Neuronal stem cell (in vitro differentiated cells): ENCODE results near the gene KCNQ1.

ENCODE experiments used
- DNase-seq: peaks from one replicate; pipeline ENCODE4 v3.0.0-alpha.2; 2013; ENCODE audit warnings: low spot score
- H2AFZ ChIP-seq: one replicate; pipeline ENCODE4 v1.6.1; 2013; ENCODE audit warnings: mild to moderate bottlenecking, low read length, inconsistent platforms
- H2AK5ac ChIP-seq: 2 replicates; pipeline ENCODE4 v1.6.1; 2013; ENCODE audit warnings: low read depth, mild to moderate bottlenecking, inconsistent platforms, low read length, moderate library complexity, mixed read lengths
- H2BK120ac ChIP-seq: 2 replicates; pipeline ENCODE4 v1.6.1; 2013; ENCODE audit warnings: low read depth, mild to moderate bottlenecking, inconsistent platforms, low read length, moderate library complexity, mixed read lengths
- H2BK12ac ChIP-seq: one replicate; pipeline ENCODE4 v1.6.1; 2013; ENCODE audit warnings: low read length, inconsistent platforms
- H2BK15ac ChIP-seq: 2 replicates; pipeline ENCODE4 v1.6.1; 2013; ENCODE audit warnings: mild to moderate bottlenecking, low read length, inconsistent platforms, mixed read lengths
- H2BK5ac ChIP-seq: one replicate; pipeline ENCODE4 v1.6.1; 2013; ENCODE audit warnings: inconsistent platforms, mild to moderate bottlenecking, low read length, moderate library complexity
- H3K14ac ChIP-seq: one replicate; pipeline ENCODE4 v1.6.1; 2013; ENCODE audit warnings: low read length, inconsistent platforms
- H3K18ac ChIP-seq: 2 replicates; pipeline ENCODE4 v1.6.1; 2013; ENCODE audit warnings: low read length, inconsistent platforms
- H3K23ac ChIP-seq: 2 replicates; pipeline ENCODE4 v1.6.1; 2013; ENCODE audit warnings: low read depth, mild to moderate bottlenecking, mixed read lengths, low read length, inconsistent platforms; ENCODE audit not compliant: poor library complexity
- H3K27ac ChIP-seq: replicated peaks from 3 replicates; pipeline ENCODE4 v1.5.1; 2013; ENCODE audit warnings: low read length, inconsistent platforms
- H3K27me3 ChIP-seq, 3 experiments: 2 replicates each; pipeline ENCODE4 v1.6.1; 2013; ENCODE audit warnings: low read length in 3 of 3, mild to moderate bottlenecking in 2 of 3, inconsistent platforms in 1 of 3, low read depth in 1 of 3, mixed read lengths in 1 of 3, moderate library complexity in 1 of 3; ENCODE audit not compliant: control insufficient read depth in 3 of 3, insufficient read depth in 3 of 3
- H3K36me3 ChIP-seq, 2 donors: replicated peaks in 1 of 2; 2 replicates each; pipeline ENCODE4 v1.6.1; 2013; ENCODE audit warnings: low read length in 2 of 2; ENCODE audit not compliant: control insufficient read depth in 2 of 2, insufficient read depth in 2 of 2
- H3K4ac ChIP-seq: 2 replicates; pipeline ENCODE4 v1.6.1; 2013; ENCODE audit warnings: inconsistent platforms, mild to moderate bottlenecking, low read length, moderate library complexity
- H3K4me1 ChIP-seq, 2 donors: 1 replicate in 1 of 2; 2 replicates in 1 of 2; pipeline ENCODE4 v1.6.1; 2013; ENCODE audit warnings: low read length in 2 of 2, low read depth in 1 of 2; ENCODE audit not compliant: control insufficient read depth in 2 of 2, insufficient read depth in 1 of 2
- H3K4me2 ChIP-seq: one replicate; pipeline ENCODE4 v1.6.1; 2013; ENCODE audit warnings: mild to moderate bottlenecking, low read length, inconsistent platforms; ENCODE audit not compliant: insufficient read depth, poor library complexity, severe bottlenecking
- H3K4me3 ChIP-seq, 2 donors: 2 replicates each; pipeline ENCODE4 v1.5.1; 2013; ENCODE audit warnings: low read length in 2 of 2, mild to moderate bottlenecking in 2 of 2, inconsistent platforms in 1 of 2, moderate library complexity in 1 of 2
- H3K79me1 ChIP-seq: one replicate; pipeline ENCODE4 v1.6.1; 2013; ENCODE audit warnings: low read depth, mild to moderate bottlenecking, inconsistent platforms, low read length, moderate library complexity
- H3K9ac ChIP-seq: one replicate; pipeline ENCODE4 v1.6.1; 2013; ENCODE audit warnings: mild to moderate bottlenecking, low read depth, low read length, inconsistent platforms; ENCODE audit not compliant: poor library complexity
- H3K9me3 ChIP-seq, 2 donors: replicated peaks in 1 of 2; 2 replicates each; pipeline versions ENCODE3 to v1.6.1; 2013; ENCODE audit warnings: low read length in 2 of 2, mild to moderate bottlenecking in 2 of 2, inconsistent platforms in 1 of 2, low read depth in 1 of 2, mixed read lengths in 1 of 2, moderate library complexity in 1 of 2; ENCODE audit not compliant: control insufficient read depth in 2 of 2, insufficient read depth in 1 of 2
- H4K8ac ChIP-seq: one replicate; pipeline ENCODE4 v1.6.1; 2013; ENCODE audit warnings: low read depth, mild to moderate bottlenecking, inconsistent platforms, low read length, moderate library complexity
- H4K91ac ChIP-seq: one replicate; pipeline ENCODE4 v1.6.1; 2013; ENCODE audit warnings: low read length, low read depth, mild to moderate bottlenecking, inconsistent platforms; ENCODE audit not compliant: poor library complexity
- WGBS, 2 donors: extraction: QIAGEN DNeasy Blood & Tissue Kit; methylation state at CpG; one replicate each; pipeline ENCODE4 v1.1.7; 2013; ENCODE audit warnings: missing lambda C conversion rate in 2 of 2, mixed read lengths in 1 of 2; ENCODE audit not compliant: insufficient read length in 2 of 2, insufficient replicate concordance in 1 of 2; ENCODE audit errors: extremely low coverage in 2 of 2; 5-methylcytosine and 5-hydroxymethylcytosine counted together

Gene KCNQ1

DNA sequence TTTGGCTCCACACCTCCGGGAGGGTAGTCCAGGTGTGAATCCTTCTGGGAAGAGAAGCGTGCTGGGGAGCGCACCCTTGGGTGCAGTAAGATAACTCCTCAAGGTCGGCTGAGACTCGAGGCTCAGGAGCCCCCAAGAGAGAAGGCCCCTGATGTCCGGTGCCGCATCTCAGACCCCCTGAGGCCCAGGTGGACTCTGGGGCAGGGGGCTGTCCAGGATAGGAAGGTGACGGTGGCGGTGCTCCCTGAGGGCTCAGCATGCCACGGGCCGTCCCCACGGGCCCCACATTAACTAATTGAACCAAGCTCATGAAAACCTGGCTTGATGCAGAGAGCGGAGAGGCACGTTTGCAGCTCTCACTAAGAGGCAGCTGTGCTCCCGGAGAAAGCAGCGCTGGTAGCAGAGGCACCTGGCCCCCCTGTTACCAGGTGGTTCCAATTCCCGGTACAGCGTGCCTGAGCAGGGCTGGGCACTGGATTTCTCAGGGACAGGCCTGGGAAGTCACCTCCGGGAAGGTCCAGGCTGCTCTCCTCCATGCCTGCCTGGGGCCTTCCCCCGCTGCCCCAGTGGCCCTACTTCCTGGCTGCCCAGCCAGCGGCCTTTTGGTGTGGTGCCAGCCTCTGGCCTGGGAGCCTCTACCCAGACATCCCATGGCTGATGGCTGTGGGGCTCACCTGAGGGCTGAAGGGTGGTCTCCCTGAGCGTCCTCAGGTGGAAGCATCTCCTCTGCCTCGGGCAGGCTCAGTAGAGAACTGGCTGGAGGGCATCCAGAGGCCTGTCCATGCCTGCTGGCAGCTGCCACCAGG is 1.1 kb downstream of the KCNQ1 start:
- Histone ChIP-seq H2BK12ac (no peak overlapping the region), H3K4me2 (no peak overlapping the region), H3K18ac (peak overlapping the region; percentile 72), H3K36me3 (no peaks in the 10 kb centered on the region), H2BK5ac (no peak overlapping the region), H4K91ac (no peak overlapping the region), H3K4me3 (no peak overlapping the region), H2AK5ac (peak overlapping the region; percentile 65), H2AFZ (no peak overlapping the region), H4K8ac (no peak overlapping the region), H3K9me3 (peaks cover 3 to 10% of the 10 kb centered on the region in 2 donors), H3K23ac (no peak overlapping the region), H3K79me1 (no peaks in the 10 kb centered on the region), H2BK120ac (no peak overlapping the region), H3K4ac (no peak overlapping the region), H3K27ac (no peak overlapping the region), H3K4me1 (peaks cover 0 to 2% of the 10 kb centered on the region in 2 donors), H3K27me3 (peaks cover 18 to 85% (median 48%) of the 10 kb centered on the region in 3 experiments), H2BK15ac (peak overlapping the region; percentile 93), H3K14ac (peak overlapping the region; percentile 17), H3K9ac (no peak overlapping the region)
- WGBS, 2 donors, result no CpG with 5 or more reads among the region's 23 CpGs
- DNase-seq, result no peak

DNA sequence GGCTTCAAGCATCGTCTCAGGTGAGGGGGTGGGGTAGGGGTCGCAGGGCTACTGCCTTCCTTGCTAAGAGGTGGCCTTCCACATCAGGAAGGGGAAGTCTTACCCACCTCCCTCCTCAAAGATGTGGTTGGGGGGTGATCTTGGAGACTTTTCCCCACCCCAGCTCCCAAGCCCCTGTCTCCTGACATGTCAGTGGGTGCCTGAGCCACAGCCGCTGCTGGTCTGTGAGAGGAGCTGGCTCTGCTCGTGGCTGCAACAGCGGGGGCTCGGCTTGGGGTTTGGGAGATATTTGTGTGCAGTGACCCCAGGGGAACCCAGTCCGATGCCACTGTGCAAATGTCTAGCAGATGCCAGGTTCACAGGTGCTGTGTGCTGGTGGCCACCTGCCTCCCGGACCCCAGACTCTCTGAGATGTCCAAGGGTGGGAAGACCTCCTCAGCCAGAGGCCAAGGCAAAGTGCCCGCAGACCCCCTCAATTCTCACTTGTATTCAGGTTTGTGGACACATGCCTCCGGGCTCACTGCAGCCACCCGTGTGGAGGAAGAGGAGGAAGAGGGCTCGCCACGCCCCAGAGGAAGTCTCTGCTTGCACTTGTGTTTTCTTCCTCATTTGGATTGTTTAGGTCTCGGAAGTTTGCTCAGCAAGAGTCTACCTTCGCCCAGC is 1.9 kb downstream of the KCNQ1 start:
- peaks cover 0 to 2% of the 10 kb centered on the region in 2 donors for H3K4me1 ChIP-seq
- peaks cover 3 to 10% of the 10 kb centered on the region in 2 donors for H3K9me3 ChIP-seq
- H2BK5ac ChIP-seq, result no peak overlapping the region
- H3K14ac ChIP-seq, result peak overlapping the region; percentile 38
- WGBS, 2 donors, result no CpG with 5 or more reads among the region's 15 CpGs
- no peak overlapping the region for H4K91ac ChIP-seq
- H3K27me3 ChIP-seq, result peaks cover 18 to 89% (median 48%) of the 10 kb centered on the region in 3 experiments
- no peak overlapping the region for H2AFZ ChIP-seq
- no peak overlapping the region for H2BK120ac ChIP-seq
- H3K4me3 ChIP-seq, result no peak overlapping the region
- peak overlapping the region; percentile 93 for H2BK15ac ChIP-seq
- H3K9ac ChIP-seq, result no peak overlapping the region
- H4K8ac ChIP-seq, result no peak overlapping the region
- H3K18ac ChIP-seq, result peak overlapping the region; percentile 38
- H3K23ac ChIP-seq, result peak overlapping the region; percentile 73
- peak overlapping the region; percentile 65 for H2AK5ac ChIP-seq
- H2BK12ac ChIP-seq, result no peak overlapping the region
- H3K36me3 ChIP-seq, result no peaks in the 10 kb centered on the region
- peak overlapping the region; percentile 76 for H3K4ac ChIP-seq
- H3K4me2 ChIP-seq, result no peak overlapping the region
- H3K27ac ChIP-seq, result no peak overlapping the region
- DNase-seq, result no peak
- H3K79me1 ChIP-seq, result no peaks in the 10 kb centered on the region

DNA sequence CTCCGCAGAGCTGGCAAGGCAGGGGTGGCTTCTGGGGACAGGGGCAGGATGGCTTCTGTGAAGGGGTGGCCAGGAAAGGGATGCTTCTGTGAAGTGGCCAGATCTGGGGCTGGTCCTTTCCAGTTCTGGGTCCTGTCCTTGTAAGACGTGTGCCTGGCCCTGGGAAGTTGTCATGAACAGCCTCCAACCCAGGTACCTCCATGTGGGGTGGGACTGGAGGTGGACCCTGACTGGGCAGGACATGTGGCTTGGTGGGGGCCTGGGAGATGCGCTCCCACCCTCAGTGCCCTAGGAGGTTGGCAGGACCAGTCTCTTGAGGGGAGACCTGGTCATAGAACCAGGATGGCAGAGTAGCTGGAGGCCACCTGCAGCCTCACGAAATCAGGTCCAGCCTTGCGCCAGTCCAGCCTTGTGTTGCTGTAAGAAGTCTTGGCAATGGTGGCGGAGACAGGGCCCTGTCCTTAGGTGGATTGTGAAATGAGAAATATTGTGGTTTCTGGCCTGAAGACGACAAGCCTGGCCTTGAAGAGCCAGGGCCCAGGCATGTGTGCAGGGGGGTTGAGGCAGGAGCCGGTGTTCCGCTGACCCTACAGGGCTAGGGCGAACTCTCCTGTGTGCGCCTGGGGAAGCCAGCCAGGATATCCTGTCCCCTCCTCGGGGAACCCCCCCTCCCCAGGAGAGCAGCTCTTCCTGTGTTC is 2.6 kb downstream of the KCNQ1 start:
- Histone ChIP-seq H2BK120ac (no peak overlapping the region), H2AFZ (no peak overlapping the region), H3K4ac (no peak overlapping the region), H3K14ac (peak overlapping the region; percentile 8), H3K36me3 (no peaks in the 10 kb centered on the region), H3K27ac (no peak overlapping the region), H3K18ac (no peak overlapping the region), H2AK5ac (peak overlapping the region; percentile 68), H3K4me2 (no peak overlapping the region), H3K23ac (no peak overlapping the region), H3K79me1 (no peaks in the 10 kb centered on the region), H3K4me1 (peaks cover 0 to 2% of the 10 kb centered on the region in 2 donors), H3K9me3 (peaks cover 3 to 10% of the 10 kb centered on the region in 2 donors), H3K9ac (peak overlapping the region; percentile 60), H2BK12ac (no peak overlapping the region), H2BK5ac (no peak overlapping the region), H3K4me3 (no peak overlapping the region), H4K8ac (no peak overlapping the region), H3K27me3 (peaks cover 18 to 89% (median 48%) of the 10 kb centered on the region in 3 experiments), H2BK15ac (no peak overlapping the region), H4K91ac (peak overlapping the region; percentile 12)
- no CpG with 5 or more reads among the region's 12 CpGs for WGBS, 2 donors
- no peak for DNase-seq
